GM18907 (cell line): ENCODE measurements around the gene C17orf75.

ENCODE experiments used
- ATAC-seq: cut with Tn5 transposase; IDR thresholded peaks from one replicate; pipeline ENCODE4 v1.9.1; 2021; ENCODE audit warnings: mild to moderate bottlenecking, moderate library complexity; ENCODE audit not compliant: unreplicated experiment

C17orf75 gene

DNA sequence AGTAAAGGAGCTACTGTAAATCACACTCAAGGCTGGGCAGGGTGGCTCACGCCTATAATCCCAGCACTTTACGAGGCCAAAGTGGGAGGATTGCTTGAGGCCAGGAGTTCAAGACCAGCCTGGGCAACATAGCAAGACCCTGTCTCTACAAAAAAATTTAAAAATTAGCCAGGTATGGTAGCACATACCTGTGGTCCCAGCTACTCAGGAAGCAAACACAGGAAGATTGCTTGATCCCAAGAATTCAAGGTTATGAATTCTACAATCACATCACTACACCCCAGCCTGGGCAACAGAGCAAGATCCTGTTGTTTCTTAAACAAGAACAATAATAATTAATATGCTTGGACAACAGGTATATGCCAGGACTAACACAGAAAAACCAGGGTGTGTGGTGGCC, 63.2 kb downstream of the C17orf75 start:
- ATAC-seq: no peak
